GM19468 (cell line): ENCODE measurements around the gene CTNNB1.
A peak's percentile ranks its signal among the peaks of the same experiment; 100 is the strongest.

Source experiments
- ATAC-seq: cut with Tn5 transposase; IDR thresholded peaks from one replicate; pipeline ENCODE4 v1.9.1; 2021; ENCODE audit warnings: mild to moderate bottlenecking, moderate library complexity, moderate number of reproducible peaks; ENCODE audit not compliant: unreplicated experiment; ENCODE audit errors: extremely low read depth

The CTNNB1 gene

GRCh38 chr3:41198950-41199865 lies at the start of gene CTNNB1:
Gene CTNNB1, plus strand, starts transcription at chr3:41199505. Its CDS starts 24,564 bp downstream, at chr3:41224069.
- ATAC-seq = peak; percentile 59

- no peak for ATAC-seq
These were observed 43.5 kb upstream of the CTNNB1 start for GRCh38 chr3:41155834-41156233.

GRCh38 chr3:41158947-41159346 lies 40.4 kb upstream of the CTNNB1 start:
- no peak for ATAC-seq

DNA sequence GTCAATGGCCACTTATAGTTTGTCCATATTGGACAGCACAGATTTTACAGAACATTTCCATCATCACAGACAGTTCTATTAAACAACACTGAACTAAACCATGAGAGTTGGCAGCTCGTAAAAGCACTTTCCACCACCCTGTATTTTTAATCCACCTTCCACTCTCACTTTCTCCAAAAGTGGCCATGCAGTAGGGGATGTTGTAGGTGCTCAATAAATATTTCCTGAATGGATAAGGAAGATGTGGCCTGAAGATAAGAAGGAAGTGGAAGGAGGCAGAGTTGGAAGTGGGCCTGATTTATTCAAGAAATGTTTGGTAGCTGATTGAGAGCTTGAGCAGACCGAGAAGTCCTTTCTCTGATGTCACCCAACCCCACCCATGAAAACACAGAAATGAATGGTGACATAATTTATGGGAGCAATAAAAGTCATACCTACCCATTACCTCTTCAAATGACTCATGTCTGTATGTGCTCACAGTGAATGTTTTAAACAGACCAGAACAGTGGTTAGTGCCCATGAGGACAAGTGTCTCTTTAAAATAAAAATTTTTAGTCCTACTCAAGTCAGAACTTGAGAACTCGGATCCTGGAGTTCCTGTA lies 39.6 kb upstream of the CTNNB1 start:
- no peak for ATAC-seq

GRCh38 chr3:41162541-41162940 lies 36.8 kb upstream of the CTNNB1 start:
- no peak for ATAC-seq

DNA sequence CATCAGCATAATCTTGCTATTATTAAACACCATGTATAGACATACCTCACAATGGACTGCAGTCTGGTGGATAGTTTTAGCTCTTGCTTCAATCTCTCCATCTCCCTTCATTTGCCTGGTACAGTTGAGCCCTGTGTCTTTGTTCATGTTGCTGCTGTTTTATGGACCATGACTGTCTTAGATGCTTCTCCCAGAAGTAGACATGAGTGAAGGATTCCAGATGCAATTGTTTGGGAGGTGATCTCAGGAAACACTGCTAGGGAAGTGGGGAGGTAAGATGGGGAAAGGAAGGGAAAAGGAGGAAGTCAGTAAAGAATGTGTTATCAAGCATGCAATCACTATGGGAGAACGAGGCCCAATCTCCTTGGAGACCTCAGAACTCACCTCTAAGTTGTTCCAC lies 36.3 kb upstream of the CTNNB1 start:
- ATAC-seq = no peak

GRCh38 chr3:41163421-41163820 lies 35.9 kb upstream of the CTNNB1 start:
- ATAC-seq = no peak

- ATAC-seq = no peak
These were observed 34.5 kb upstream of the CTNNB1 start for GRCh38 chr3:41164777-41165176.

DNA sequence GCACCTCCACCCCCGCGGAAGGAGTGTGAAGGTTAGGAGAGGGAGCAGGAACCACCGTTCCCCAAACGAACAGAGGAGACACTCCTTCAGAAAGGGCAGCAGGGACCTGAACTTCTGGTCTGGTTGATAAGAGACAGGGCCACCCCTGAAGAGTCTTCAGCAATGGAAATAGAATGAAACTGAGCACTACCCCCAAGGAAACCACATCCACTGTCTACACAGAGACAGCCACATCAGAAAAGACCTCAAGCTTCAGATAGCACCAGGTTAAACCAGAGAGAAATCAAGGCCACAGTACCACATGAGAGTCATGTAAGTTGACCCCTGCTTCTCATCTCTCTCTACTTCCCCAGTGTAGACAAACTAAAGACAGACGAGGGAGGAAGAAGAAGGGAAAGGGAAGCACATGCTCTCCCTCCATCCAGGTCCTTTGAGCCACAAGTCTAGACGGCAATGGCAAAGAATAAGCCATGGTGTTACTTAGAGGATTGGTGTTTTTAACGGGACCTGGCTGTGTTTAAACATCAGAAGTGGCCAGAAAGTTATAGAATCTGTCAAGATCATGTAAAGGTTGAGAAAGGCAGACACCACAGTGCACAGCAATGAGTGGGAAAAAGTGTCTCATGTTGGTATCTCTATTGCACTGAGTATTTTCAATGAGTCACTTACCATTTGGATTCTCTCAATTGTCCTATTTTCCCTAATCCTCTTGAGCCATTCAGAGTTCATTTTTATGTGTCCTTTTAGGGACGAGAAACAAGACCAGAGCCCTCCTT lies 31.4 kb upstream of the CTNNB1 start:
- no peak for ATAC-seq

DNA sequence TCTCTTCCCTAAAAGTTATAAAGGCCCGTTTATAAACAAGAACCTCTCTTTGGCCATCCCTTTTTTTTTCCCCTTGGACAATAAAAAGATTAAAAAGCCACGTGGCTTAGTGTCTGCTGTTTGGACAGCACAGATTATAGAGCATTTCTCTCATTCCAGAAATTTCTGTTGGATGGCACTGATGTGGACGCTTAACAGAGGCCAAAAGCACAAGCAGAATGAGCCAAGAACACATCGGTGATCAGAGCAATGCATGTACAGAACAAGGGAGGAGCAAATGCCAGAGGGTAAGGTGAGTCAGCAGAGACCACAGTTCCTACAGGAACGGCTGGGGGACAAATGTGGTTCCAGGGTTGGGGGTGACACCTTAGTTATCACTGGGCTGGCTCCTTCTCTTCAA lies 30.3 kb upstream of the CTNNB1 start:
- no peak for ATAC-seq

- ATAC-seq = no peak
These were observed 25.1 kb upstream of the CTNNB1 start for GRCh38 chr3:41173926-41174885.

DNA sequence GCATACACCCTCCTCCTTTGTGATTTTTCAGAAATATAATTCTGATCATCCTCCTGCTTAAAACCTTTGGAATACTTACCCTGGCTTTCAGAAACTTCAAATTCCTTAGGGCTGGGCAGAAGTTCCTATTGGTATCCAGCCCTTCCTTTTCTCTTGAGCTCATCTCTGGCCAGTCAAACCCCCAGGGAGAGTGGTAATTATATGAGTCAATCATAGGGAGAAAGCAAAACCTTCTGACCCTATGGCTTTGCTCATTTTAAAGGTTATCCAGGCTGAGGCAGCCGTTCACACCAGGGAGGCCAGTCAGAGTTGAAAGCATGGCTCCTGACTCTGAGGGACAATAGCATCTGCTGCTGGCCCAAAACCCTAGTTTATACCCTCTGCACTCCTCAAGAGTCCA lies 23.9 kb upstream of the CTNNB1 start:
- ATAC-seq = no peak

- no peak for ATAC-seq
These were observed 22.7 kb upstream of the CTNNB1 start for GRCh38 chr3:41176596-41176995.

DNA sequence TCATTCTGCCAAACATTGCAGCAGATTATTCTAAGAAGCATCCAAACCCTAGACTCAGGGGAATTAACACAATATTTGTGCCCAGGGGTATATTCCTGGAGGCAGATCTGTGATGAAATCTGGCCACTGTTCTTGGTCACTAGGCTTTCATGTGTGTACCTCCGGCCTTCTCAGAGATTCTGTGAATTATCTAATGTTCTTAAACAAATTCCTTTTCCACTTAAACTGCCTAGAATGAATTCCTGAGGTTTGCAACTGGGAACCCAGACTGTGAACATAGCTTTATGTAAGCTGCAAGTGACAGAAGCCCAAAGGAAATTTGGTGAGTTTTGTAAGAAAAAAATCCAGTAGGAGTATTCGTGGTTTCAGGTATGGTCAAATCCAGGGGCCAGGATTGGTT lies 20.7 kb upstream of the CTNNB1 start:
- ATAC-seq = no peak

DNA sequence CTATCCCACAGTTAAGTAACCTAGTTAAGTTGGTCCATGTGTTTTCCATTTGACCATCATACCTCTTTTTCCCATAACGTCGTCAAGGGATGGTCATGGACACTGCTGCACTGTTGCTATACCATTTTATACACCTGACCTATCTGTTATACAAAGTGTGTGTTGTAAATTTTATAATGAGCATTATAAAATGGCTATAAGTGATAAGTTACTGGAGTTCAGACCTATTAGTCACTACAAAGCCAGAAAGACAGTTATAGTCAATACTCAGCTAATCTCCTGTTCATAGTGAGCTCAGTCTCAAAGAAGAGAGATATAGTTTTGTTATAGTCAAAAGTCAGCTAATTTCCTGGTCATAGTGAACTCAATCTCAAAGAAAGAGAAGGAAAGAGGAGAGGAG lies 18.9 kb upstream of the CTNNB1 start:
- no peak for ATAC-seq

DNA sequence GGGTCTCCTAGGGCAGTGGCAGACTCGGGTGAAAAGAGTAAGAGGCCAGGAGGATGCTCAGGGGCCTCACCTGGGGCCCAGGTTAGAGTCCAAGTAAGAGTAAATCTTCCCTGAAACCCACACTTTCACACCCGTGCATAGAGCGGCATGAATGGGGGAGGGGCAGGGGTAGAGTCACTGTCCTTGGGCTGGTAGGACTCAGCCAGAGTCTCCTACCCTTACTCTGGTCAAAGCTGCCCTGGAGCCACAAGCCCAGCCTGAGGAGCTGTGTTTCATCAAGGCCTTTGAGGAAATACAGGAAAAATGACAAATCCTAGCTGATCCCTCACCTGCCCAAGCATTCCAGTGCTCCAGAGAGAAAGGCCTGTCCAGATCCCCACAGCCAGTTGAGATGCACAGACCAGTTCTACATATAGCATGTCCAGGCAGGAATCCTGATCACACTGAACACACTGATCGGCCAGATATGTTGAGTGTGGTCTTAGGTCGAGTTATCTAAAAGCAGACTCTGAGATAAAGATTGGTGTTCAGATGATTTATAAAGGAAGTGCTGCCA lies 16.7 kb upstream of the CTNNB1 start:
- ATAC-seq = no peak

- no peak for ATAC-seq
These were observed 14.9 kb upstream of the CTNNB1 start for GRCh38 chr3:41184394-41184793.

DNA sequence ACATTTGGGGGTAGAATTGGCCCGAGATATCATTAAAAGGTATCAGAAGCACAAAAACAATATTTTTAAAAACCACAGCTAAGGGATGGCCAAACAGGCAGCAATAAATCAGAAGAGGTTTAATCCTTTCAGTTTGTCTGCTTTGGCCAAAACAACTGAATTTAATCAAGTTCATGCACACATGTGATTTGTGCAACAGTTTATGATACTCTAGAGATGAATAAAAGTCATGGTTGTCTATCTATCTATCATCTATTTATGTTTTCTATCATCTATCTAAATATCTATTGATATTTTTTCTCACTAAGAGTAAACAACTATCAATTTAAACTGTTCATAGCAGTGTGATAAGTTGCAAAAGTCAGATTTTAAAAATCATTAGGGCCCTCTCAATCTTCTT lies 13.0 kb upstream of the CTNNB1 start:
- no peak for ATAC-seq

DNA sequence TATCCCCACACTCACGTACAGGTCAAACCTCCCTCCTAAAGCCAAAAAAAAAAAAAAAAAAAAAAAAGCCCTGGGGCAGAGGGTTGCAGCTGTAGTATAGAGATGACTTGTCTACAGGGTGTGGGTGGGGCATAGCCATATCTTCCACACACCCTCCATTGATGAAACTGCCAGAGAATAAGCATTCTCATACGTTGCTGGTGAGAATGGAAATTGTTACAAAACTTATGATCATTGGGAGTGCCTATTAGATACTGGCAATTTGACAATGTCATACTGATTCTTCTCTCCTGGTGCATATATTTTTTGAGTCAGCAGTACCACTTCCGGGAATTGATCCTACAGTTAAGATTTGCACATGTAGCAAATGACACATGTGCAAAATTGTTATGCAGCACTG lies 11.0 kb upstream of the CTNNB1 start:
- ATAC-seq = no peak
